ENCODE measurements around the gene LRRTM4. TPM values are rescaled to one million over a fixed set of nuclear protein-coding genes. Genes with fewer than 3 reads are reported as not detected.
A peak's percentile ranks its signal among the peaks of the same experiment; 100 is the strongest.

LRRTM4 gene
- total RNA-seq, 2 donors from 2014 or later, result 7.0 to 21.1 TPM

GRCh38 chr2:77443076-77443475 is 79.1 kb downstream of the LRRTM4 start:
- Histone ChIP-seq H3K4me3 (ENCODE audit: low read length) (no peak overlapping the region), H3K27ac (ENCODE audit: low read depth, low read length) (no peak overlapping the region), H3K9ac (ENCODE audit: extremely low read depth, low read length, poor library complexity, severe bottlenecking) (no peak overlapping the region), H3K27me3 (ENCODE audit: control insufficient read depth, insufficient read depth, low read length, poor library complexity, severe bottlenecking) (no peaks in the 10 kb centered on the region), H3K4me1 (ENCODE audit: control insufficient read depth, insufficient read depth, low read length) (no peaks in the 10 kb centered on the region), H3K9me3 (ENCODE audit: control insufficient read depth, low read length) (no peaks in the 10 kb centered on the region), H3K36me3 (ENCODE audit: control insufficient read depth, insufficient read depth, low read length) (no peaks in the 10 kb centered on the region)
- TF ChIP-seq CTCF (conservative IDR thresholded peaks at IDR 0.05), result no peak
- Mint-ChIP-seq H3K36me3 (ENCODE audit: low read depth) (peaks cover 5% of the 10 kb centered on the region), H3K27me3 (ENCODE audit: insufficient read depth) (no peaks in the 10 kb centered on the region), H3K27ac (no peak overlapping the region), H3K9me3 (peaks cover 5% of the 10 kb centered on the region), H3K4me3 (no peak overlapping the region), H3K4me1 (peaks cover 14% of the 10 kb centered on the region)
- WGBS, 2 experiments (ENCODE audit: insufficient coverage in 1 of 2, insufficient read length in 1 of 2), result 92 to 97% methylated on average over 3 to 5 of the region's 5 CpGs
- DNase-seq, result no peak

GRCh38 chr2:77434880-77435279 is 87.3 kb downstream of the LRRTM4 start:
- Histone ChIP-seq H3K27ac (ENCODE audit: low read depth, low read length) (no peak overlapping the region), H3K9ac (ENCODE audit: extremely low read depth, low read length, poor library complexity, severe bottlenecking) (no peak overlapping the region), H3K9me3 (ENCODE audit: control insufficient read depth, low read length) (no peaks in the 10 kb centered on the region), H3K4me3 (ENCODE audit: low read length) (no peak overlapping the region), H3K36me3 (ENCODE audit: control insufficient read depth, insufficient read depth, low read length) (no peaks in the 10 kb centered on the region), H3K4me1 (ENCODE audit: control insufficient read depth, insufficient read depth, low read length) (no peaks in the 10 kb centered on the region), H3K27me3 (ENCODE audit: control insufficient read depth, insufficient read depth, low read length, poor library complexity, severe bottlenecking) (no peaks in the 10 kb centered on the region)
- peak; percentile 79 for TF ChIP-seq CTCF (conservative IDR thresholded peaks at IDR 0.05)
- H3K4me1 Mint-ChIP-seq, result peaks cover 13% of the 10 kb centered on the region
- no peak overlapping the region for H3K4me3 Mint-ChIP-seq
- DNase-seq, result no peak
- H3K36me3 Mint-ChIP-seq (ENCODE audit: low read depth), result peaks cover 7% of the 10 kb centered on the region
- no peaks in the 10 kb centered on the region for H3K27me3 Mint-ChIP-seq (ENCODE audit: insufficient read depth)
- peaks cover 3% of the 10 kb centered on the region for H3K9me3 Mint-ChIP-seq
- no peak overlapping the region for H3K27ac Mint-ChIP-seq

- no peaks in the 10 kb centered on the region for H3K4me1 ChIP-seq (ENCODE audit: control insufficient read depth, insufficient read depth, low read length)
- peaks cover 6% of the 10 kb centered on the region for H3K36me3 Mint-ChIP-seq (ENCODE audit: low read depth)
- no peaks in the 10 kb centered on the region for H3K27me3 ChIP-seq (ENCODE audit: control insufficient read depth, insufficient read depth, low read length, poor library complexity, severe bottlenecking)
- H3K27ac Mint-ChIP-seq, result no peak overlapping the region
- peaks cover 7% of the 10 kb centered on the region for H3K9me3 Mint-ChIP-seq
- no peak overlapping the region for H3K4me3 ChIP-seq (ENCODE audit: low read length)
- H3K27me3 Mint-ChIP-seq (ENCODE audit: insufficient read depth), result no peaks in the 10 kb centered on the region
- H3K9me3 ChIP-seq (ENCODE audit: control insufficient read depth, low read length), result no peaks in the 10 kb centered on the region
- WGBS, 2 experiments (ENCODE audit: insufficient coverage in 1 of 2, insufficient read length in 1 of 2), result 96 to 100% methylated on average over 2 of the region's 4 CpGs
- TF ChIP-seq CTCF (conservative IDR thresholded peaks at IDR 0.05), result no peak
- no peaks in the 10 kb centered on the region for H3K36me3 ChIP-seq (ENCODE audit: control insufficient read depth, insufficient read depth, low read length)
- H3K27ac ChIP-seq (ENCODE audit: low read depth, low read length), result no peak overlapping the region
- no peak overlapping the region for H3K4me3 Mint-ChIP-seq
- DNase-seq, result no peak
- H3K9ac ChIP-seq (ENCODE audit: extremely low read depth, low read length, poor library complexity, severe bottlenecking), result no peak overlapping the region
- peaks cover 13% of the 10 kb centered on the region for H3K4me1 Mint-ChIP-seq
These were observed 93.2 kb downstream of the LRRTM4 start for GRCh38 chr2:77428946-77429345.

Data from endodermal cell (in vitro differentiated cells).